Neuronal stem cell (in vitro differentiated cells): ENCODE measurements around the gene AGL.
"Not testable (repeated sequence)": the region's sequence is repeated elsewhere in the genome, so short reads cannot be mapped to it uniquely, and the experiment has no call there.

Experiments used
- DNase-seq: peaks from one replicate; pipeline ENCODE4 v3.0.0-alpha.2; 2013; ENCODE audit warnings: low spot score
- H2AFZ ChIP-seq: one replicate; pipeline ENCODE4 v1.6.1; 2013; ENCODE audit warnings: mild to moderate bottlenecking, low read length, inconsistent platforms
- H2AK5ac ChIP-seq: 2 replicates; pipeline ENCODE4 v1.6.1; 2013; ENCODE audit warnings: low read depth, mild to moderate bottlenecking, inconsistent platforms, low read length, moderate library complexity, mixed read lengths
- H2BK120ac ChIP-seq: 2 replicates; pipeline ENCODE4 v1.6.1; 2013; ENCODE audit warnings: low read depth, mild to moderate bottlenecking, inconsistent platforms, low read length, moderate library complexity, mixed read lengths
- H2BK12ac ChIP-seq: one replicate; pipeline ENCODE4 v1.6.1; 2013; ENCODE audit warnings: low read length, inconsistent platforms
- H2BK15ac ChIP-seq: 2 replicates; pipeline ENCODE4 v1.6.1; 2013; ENCODE audit warnings: mild to moderate bottlenecking, low read length, inconsistent platforms, mixed read lengths
- H2BK5ac ChIP-seq: one replicate; pipeline ENCODE4 v1.6.1; 2013; ENCODE audit warnings: inconsistent platforms, mild to moderate bottlenecking, low read length, moderate library complexity
- H3K14ac ChIP-seq: one replicate; pipeline ENCODE4 v1.6.1; 2013; ENCODE audit warnings: low read length, inconsistent platforms
- H3K18ac ChIP-seq: 2 replicates; pipeline ENCODE4 v1.6.1; 2013; ENCODE audit warnings: low read length, inconsistent platforms
- H3K23ac ChIP-seq: 2 replicates; pipeline ENCODE4 v1.6.1; 2013; ENCODE audit warnings: low read depth, mild to moderate bottlenecking, mixed read lengths, low read length, inconsistent platforms; ENCODE audit not compliant: poor library complexity
- H3K27ac ChIP-seq: replicated peaks from 3 replicates; pipeline ENCODE4 v1.5.1; 2013; ENCODE audit warnings: low read length, inconsistent platforms
- H3K27me3 ChIP-seq, 3 experiments: 2 replicates each; pipeline ENCODE4 v1.6.1; 2013; ENCODE audit warnings: low read length in 3 of 3, mild to moderate bottlenecking in 2 of 3, inconsistent platforms in 1 of 3, low read depth in 1 of 3, mixed read lengths in 1 of 3, moderate library complexity in 1 of 3; ENCODE audit not compliant: control insufficient read depth in 3 of 3, insufficient read depth in 3 of 3
- H3K36me3 ChIP-seq, 2 donors: replicated peaks in 1 of 2; 2 replicates each; pipeline ENCODE4 v1.6.1; 2013; ENCODE audit warnings: low read length in 2 of 2; ENCODE audit not compliant: control insufficient read depth in 2 of 2, insufficient read depth in 2 of 2
- H3K4ac ChIP-seq: 2 replicates; pipeline ENCODE4 v1.6.1; 2013; ENCODE audit warnings: inconsistent platforms, mild to moderate bottlenecking, low read length, moderate library complexity
- H3K4me1 ChIP-seq, 2 donors: 1 replicate in 1 of 2; 2 replicates in 1 of 2; pipeline ENCODE4 v1.6.1; 2013; ENCODE audit warnings: low read length in 2 of 2, low read depth in 1 of 2; ENCODE audit not compliant: control insufficient read depth in 2 of 2, insufficient read depth in 1 of 2
- H3K4me2 ChIP-seq: one replicate; pipeline ENCODE4 v1.6.1; 2013; ENCODE audit warnings: mild to moderate bottlenecking, low read length, inconsistent platforms; ENCODE audit not compliant: insufficient read depth, poor library complexity, severe bottlenecking
- H3K4me3 ChIP-seq, 2 donors: 2 replicates each; pipeline ENCODE4 v1.5.1; 2013; ENCODE audit warnings: low read length in 2 of 2, mild to moderate bottlenecking in 2 of 2, inconsistent platforms in 1 of 2, moderate library complexity in 1 of 2
- H3K79me1 ChIP-seq: one replicate; pipeline ENCODE4 v1.6.1; 2013; ENCODE audit warnings: low read depth, mild to moderate bottlenecking, inconsistent platforms, low read length, moderate library complexity
- H3K9ac ChIP-seq: one replicate; pipeline ENCODE4 v1.6.1; 2013; ENCODE audit warnings: mild to moderate bottlenecking, low read depth, low read length, inconsistent platforms; ENCODE audit not compliant: poor library complexity
- H3K9me3 ChIP-seq, 2 donors: replicated peaks in 1 of 2; 2 replicates each; pipeline versions ENCODE3 to v1.6.1; 2013; ENCODE audit warnings: low read length in 2 of 2, mild to moderate bottlenecking in 2 of 2, inconsistent platforms in 1 of 2, low read depth in 1 of 2, mixed read lengths in 1 of 2, moderate library complexity in 1 of 2; ENCODE audit not compliant: control insufficient read depth in 2 of 2, insufficient read depth in 1 of 2
- H4K8ac ChIP-seq: one replicate; pipeline ENCODE4 v1.6.1; 2013; ENCODE audit warnings: low read depth, mild to moderate bottlenecking, inconsistent platforms, low read length, moderate library complexity
- H4K91ac ChIP-seq: one replicate; pipeline ENCODE4 v1.6.1; 2013; ENCODE audit warnings: low read length, low read depth, mild to moderate bottlenecking, inconsistent platforms; ENCODE audit not compliant: poor library complexity
- WGBS, 2 donors: extraction: QIAGEN DNeasy Blood & Tissue Kit; methylation state at CpG; one replicate each; pipeline ENCODE4 v1.1.7; 2013; ENCODE audit warnings: missing lambda C conversion rate in 2 of 2, mixed read lengths in 1 of 2; ENCODE audit not compliant: insufficient read length in 2 of 2, insufficient replicate concordance in 1 of 2; ENCODE audit errors: extremely low coverage in 2 of 2; 5-methylcytosine and 5-hydroxymethylcytosine counted together

Gene AGL

DNA sequence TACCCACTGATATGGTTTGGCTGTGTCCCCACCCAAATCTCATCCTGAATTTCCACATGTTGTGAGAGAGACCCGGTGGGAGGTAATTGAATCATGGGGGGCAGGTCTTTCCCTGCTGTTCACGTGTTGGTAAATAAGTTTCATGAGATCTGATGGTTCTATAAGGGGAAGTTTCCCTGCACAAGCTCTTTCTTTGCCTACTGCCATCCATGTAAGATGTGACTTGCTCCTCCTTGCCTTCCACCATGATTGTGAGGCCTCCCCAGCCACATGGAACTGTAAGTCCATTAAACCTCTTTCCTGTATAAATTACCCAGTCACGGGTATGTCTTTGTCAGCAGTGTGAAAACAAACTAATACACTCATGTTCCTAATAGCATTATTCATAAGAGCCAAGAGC lies 9.8 kb upstream of the AGL start:
- H3K4me2 ChIP-seq, H3K79me1 ChIP-seq, H3K36me3 ChIP-seq, H3K4ac ChIP-seq, H2BK12ac ChIP-seq, H3K9ac ChIP-seq, H2BK5ac ChIP-seq, H3K23ac ChIP-seq, H2AK5ac ChIP-seq, H2AFZ ChIP-seq, H3K4me3 ChIP-seq, H4K91ac ChIP-seq, DNase-seq, H2BK15ac ChIP-seq, H3K14ac ChIP-seq, H3K18ac ChIP-seq, H3K27ac ChIP-seq, H2BK120ac ChIP-seq, H3K27me3 ChIP-seq, H3K4me1 ChIP-seq, H4K8ac ChIP-seq: not testable (repeated sequence)
- WGBS, 2 donors, result no CpG with 5 or more reads among the region's 3 CpGs
- H3K9me3 ChIP-seq, result peaks cover 0 to 12% of the 10 kb centered on the region in 2 donors

DNA sequence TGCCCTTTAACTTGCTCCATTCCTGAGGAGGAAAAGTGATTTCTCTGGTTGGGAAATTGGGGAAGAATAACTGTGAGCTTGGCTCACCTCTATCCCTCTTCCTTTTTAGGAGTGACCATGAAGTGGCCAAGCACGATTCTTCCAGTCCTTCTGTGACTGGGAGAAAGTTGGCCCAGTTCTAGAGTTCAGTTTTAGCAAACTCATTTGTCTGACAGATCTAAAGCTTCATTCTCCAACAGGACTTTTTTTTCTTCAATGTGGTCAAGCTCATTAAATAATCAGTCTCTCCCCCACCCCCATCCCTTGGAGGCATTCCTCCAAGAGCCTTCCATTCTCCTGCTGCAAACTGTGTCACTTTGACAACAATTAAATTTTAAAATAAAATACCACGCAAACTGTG lies 6.4 kb upstream of the AGL start:
- Histone ChIP-seq H3K27ac (no peak overlapping the region), H2BK12ac (no peak overlapping the region), H3K9ac (no peak overlapping the region), H3K4me1 (peaks cover 0 to 3% of the 10 kb centered on the region in 2 donors), H3K14ac (no peak overlapping the region), H2BK5ac (no peak overlapping the region), H3K36me3 (no peaks in the 10 kb centered on the region), H3K4me3 (no peak overlapping the region), H3K4me2 (no peak overlapping the region), H2AK5ac (no peak overlapping the region), H3K9me3 (peaks cover 0 to 12% of the 10 kb centered on the region in 2 donors), H3K79me1 (no peaks in the 10 kb centered on the region), H3K23ac (no peak overlapping the region), H4K8ac (no peak overlapping the region), H3K4ac (no peak overlapping the region), H4K91ac (no peak overlapping the region), H3K18ac (no peak overlapping the region), H2AFZ (peak overlapping the region; percentile 21), H3K27me3 (no peaks in the 10 kb centered on the region), H2BK15ac (no peak overlapping the region), H2BK120ac (no peak overlapping the region)
- whole genome bisulfite sequencing, 2 donors, result no CpG with 5 or more reads among the region's 2 CpGs
- no peak for DNase-seq

DNA sequence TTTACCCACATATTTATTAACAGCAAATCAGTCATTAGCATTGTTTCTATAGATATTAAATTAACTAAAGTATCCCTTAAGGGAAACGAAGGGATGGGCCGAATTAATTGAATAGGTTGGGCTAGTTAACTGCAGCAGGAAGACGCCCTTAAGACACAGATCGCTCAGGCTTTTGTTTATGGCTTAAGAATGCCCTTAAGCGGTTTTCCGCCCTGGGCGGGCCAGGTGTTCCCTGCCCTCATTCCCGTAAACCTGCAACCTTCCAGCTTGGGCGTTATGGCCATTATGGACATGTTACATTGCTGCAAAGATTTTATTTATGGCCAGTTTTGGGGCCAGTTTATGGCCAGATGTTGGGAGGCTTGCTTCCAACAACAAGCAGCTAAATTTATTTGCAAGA lies 5.0 kb upstream of the AGL start:
- H3K4me1 ChIP-seq, H3K23ac ChIP-seq, H3K4ac ChIP-seq, H2AFZ ChIP-seq, H2BK120ac ChIP-seq, H4K8ac ChIP-seq, H2BK5ac ChIP-seq, H2BK15ac ChIP-seq, H3K9me3 ChIP-seq, H3K18ac ChIP-seq, H4K91ac ChIP-seq, H3K9ac ChIP-seq, H3K14ac ChIP-seq, H2AK5ac ChIP-seq, H3K4me3 ChIP-seq, DNase-seq, H3K79me1 ChIP-seq, H2BK12ac ChIP-seq, H3K4me2 ChIP-seq, H3K27ac ChIP-seq, H3K36me3 ChIP-seq, H3K27me3 ChIP-seq: not testable (repeated sequence)
- no CpG with 5 or more reads among the region's 9 CpGs for WGBS, 2 donors

DNA sequence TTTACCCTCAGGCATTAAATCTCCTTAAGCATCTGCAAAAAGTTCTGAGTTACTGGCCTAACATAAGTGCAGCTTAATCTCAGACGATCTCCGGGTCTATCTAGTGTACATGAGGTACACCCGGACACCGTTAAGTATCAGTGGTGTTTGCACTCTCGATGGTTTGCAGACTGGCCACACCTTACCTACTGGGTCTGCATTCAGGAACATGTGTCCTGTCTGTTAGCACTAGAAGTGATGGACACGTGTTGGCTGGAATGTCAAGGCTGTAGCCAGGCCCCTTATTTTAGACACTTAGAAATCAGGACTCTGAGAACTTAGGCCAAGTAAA lies 783 bp upstream of the AGL start:
- no peak overlapping the region for H3K9ac ChIP-seq
- no peak overlapping the region for H2BK120ac ChIP-seq
- H3K14ac ChIP-seq, result peak overlapping the region; percentile 5
- peak overlapping the region; percentile 70 for H3K4me2 ChIP-seq
- no peak overlapping the region for H2AK5ac ChIP-seq
- H3K27me3 ChIP-seq, result no peaks in the 10 kb centered on the region
- no peak overlapping the region for H2BK5ac ChIP-seq
- peak overlapping the region; percentile 93 for H4K91ac ChIP-seq
- H3K4ac ChIP-seq, result no peak overlapping the region
- peaks cover 3 to 6% of the 10 kb centered on the region in 2 donors for H3K36me3 ChIP-seq
- peak overlapping the region in 1 of 2 donors; percentile 95 for H3K4me3 ChIP-seq
- H3K79me1 ChIP-seq, result no peaks in the 10 kb centered on the region
- H2BK15ac ChIP-seq, result no peak overlapping the region
- H3K18ac ChIP-seq, result peak overlapping the region; percentile 31
- peak overlapping the region; percentile 89 for H4K8ac ChIP-seq
- no peaks in the 10 kb centered on the region for H3K9me3 ChIP-seq
- H2BK12ac ChIP-seq, result no peak overlapping the region
- no CpG with 5 or more reads among the region's 6 CpGs for WGBS, 2 donors
- DNase-seq, result no peak
- H3K27ac ChIP-seq, result no peak overlapping the region
- peak overlapping the region; percentile 94 for H2AFZ ChIP-seq
- peaks cover 2% of the 10 kb centered on the region in 2 donors for H3K4me1 ChIP-seq
- H3K23ac ChIP-seq, result no peak overlapping the region
